ENCODE data around the gene BMPR1B.
"Not testable (repeated sequence)": the region's sequence is repeated elsewhere in the genome, so short reads cannot be mapped to it uniquely, and the experiment has no call there.

Gene BMPR1B

GRCh38 chr4:95093936-95094929 lies 336.5 kb downstream of the BMPR1B start:
- no peak for DNase-seq

- DNase-seq = no peak
These were observed 337.7 kb downstream of the BMPR1B start for GRCh38 chr4:95095348-95095974.

GRCh38 chr4:95102162-95102790 lies 344.5 kb downstream of the BMPR1B start:
- DNase-seq = no peak

GRCh38 chr4:95105112-95105511 lies 347.4 kb downstream of the BMPR1B start:
- DNase-seq = no peak

GRCh38 chr4:95105983-95106382 lies 348.2 kb downstream of the BMPR1B start:
- DNase-seq = no peak

- no peak for DNase-seq
These were observed 348.7 kb downstream of the BMPR1B start for GRCh38 chr4:95106408-95106928.

GRCh38 chr4:95107004-95107403 lies 349.2 kb downstream of the BMPR1B start:
- DNase-seq = no peak

GRCh38 chr4:95107635-95108034 lies 349.9 kb downstream of the BMPR1B start:
- no peak for DNase-seq

GRCh38 chr4:95108883-95109421 lies 351.2 kb downstream of the BMPR1B start:
- DNase-seq = no peak

GRCh38 chr4:95114521-95114920 lies 356.8 kb downstream of the BMPR1B start:
- DNase-seq = no peak

- DNase-seq = no peak
These were observed 360.7 kb downstream of the BMPR1B start for GRCh38 chr4:95118497-95118896.

GRCh38 chr4:95120456-95120855 lies 362.7 kb downstream of the BMPR1B start:
- DNase-seq = no peak

- no peak for DNase-seq
These were observed 364.2 kb downstream of the BMPR1B start for GRCh38 chr4:95122001-95122400.

GRCh38 chr4:95124906-95125504 lies 367.2 kb downstream of the BMPR1B start:
- DNase-seq = no peak

- no peak for DNase-seq
These were observed 371.3 kb downstream of the BMPR1B start for GRCh38 chr4:95129031-95129430.

GRCh38 chr4:95129821-95130311 lies 372.1 kb downstream of the BMPR1B start:
- no peak for DNase-seq

- not testable (repeated sequence) for DNase-seq
These were observed 376.3 kb downstream of the BMPR1B start for GRCh38 chr4:95134016-95134415.

GRCh38 chr4:95139424-95139823 lies 381.7 kb downstream of the BMPR1B start:
- DNase-seq = not testable (repeated sequence)

GRCh38 chr4:95141361-95141760 lies 383.6 kb downstream of the BMPR1B start:
- DNase-seq = no peak

GRCh38 chr4:95142932-95143331 lies 385.2 kb downstream of the BMPR1B start:
- no peak for DNase-seq

GRCh38 chr4:95151255-95151654 lies 393.5 kb downstream of the BMPR1B start:
- DNase-seq = no peak

GRCh38 chr4:95153182-95153581 lies 395.4 kb downstream of the BMPR1B start:
- no peak for DNase-seq

Measured in activated CD4-positive, CD25-positive, alpha-beta regulatory T cell treated with anti-CD3 and anti-CD28 coated beads, Interleukin-2, amount 50 U/mL, for 72 hours (primary cell).